Ovary (tissue), 3 donors: ENCODE measurements around the gene SNX8.

ENCODE experiments used
- CTCF ChIP-seq, 3 donors: fragments of 450-650 bp in 2 of 3; fragments of 200-600 bp in 1 of 3; IDR thresholded peaks; one replicate each; pipeline versions ENCODE4 v1.5.1 to v1.8.0; 2016 to 2022; ENCODE audit warnings: antibody characterized with exemption in 3 of 3, mild to moderate bottlenecking in 1 of 3
- EP300 ChIP-seq: sonication (generic); formaldehyde crosslinking; IDR thresholded peaks from one replicate; pipeline ENCODE4 v1.6.1; 2017; ENCODE audit warnings: antibody characterized with exemption
- donor health status: DM: no; HTN: no; CAD: no.

- TF ChIP-seq EP300 (no peak), CTCF (IDR thresholded peaks at IDR 0.05) (no peak)
Measured at GRCh38 chr7:2203766-2204300, 110.4 kb downstream of the SNX8 start.
